Progenitor cell of endocrine pancreas (in vitro differentiated cells): Measurements from ENCODE around the gene FAM171A2. TPM values are rescaled to one million over a fixed set of nuclear protein-coding genes. Genes with fewer than 3 reads are reported as not detected.
A peak's percentile ranks its signal among the peaks of the same experiment; 100 is the strongest.
"Not testable (repeated sequence)": the region's sequence is repeated elsewhere in the genome, so short reads cannot be mapped to it uniquely, and the experiment has no call there.

Source experiments
- DNase-seq: peaks from one replicate; pipeline ENCODE4 v3.0.0; 2021; ENCODE audit warnings: low spot score; ENCODE audit not compliant: unreplicated experiment
- H3K27ac Mint-ChIP-seq: 2 replicates; pipeline ENCODE4 v1.8.0; 2021; ENCODE audit warnings: mild to moderate bottlenecking, moderate library complexity, mixed read lengths
- H3K27me3 Mint-ChIP-seq: 2 replicates; pipeline ENCODE4 v1.8.0; 2021; ENCODE audit warnings: mixed read lengths
- H3K36me3 Mint-ChIP-seq: 2 replicates; pipeline ENCODE4 v1.8.0; 2022; ENCODE audit warnings: mixed read lengths; ENCODE audit not compliant: insufficient read depth
- H3K4me1 Mint-ChIP-seq: 2 replicates; pipeline ENCODE4 v1.8.0; 2021; ENCODE audit warnings: low read depth, mixed read lengths
- H3K4me3 Mint-ChIP-seq: 2 replicates; pipeline ENCODE4 v1.8.0; 2021; ENCODE audit warnings: low read depth, mild to moderate bottlenecking, moderate library complexity, mixed read lengths
- H3K9me3 Mint-ChIP-seq: 2 replicates; pipeline ENCODE4 v1.8.0; 2021; ENCODE audit warnings: low read depth, mixed read lengths
- total RNA-seq: library from RNA; stranded (reverse); gene quantifications from 2 replicates; pipeline ENCODE4 v1.2.1, GENCODE V29; 2021
- TF ChIP-seq, protein P1 (sequence below): fragments of 200-600 bp; sonication (generic); IDR thresholded peaks from one replicate; pipeline ENCODE4 v1.5.0; 2021; ENCODE audit warnings: antibody characterized with exemption, mild to moderate bottlenecking; ENCODE audit not compliant: unreplicated experiment

FAM171A2 gene
- total RNA-seq, 1 donor from 2014 or later = 42.5 TPM

DNA sequence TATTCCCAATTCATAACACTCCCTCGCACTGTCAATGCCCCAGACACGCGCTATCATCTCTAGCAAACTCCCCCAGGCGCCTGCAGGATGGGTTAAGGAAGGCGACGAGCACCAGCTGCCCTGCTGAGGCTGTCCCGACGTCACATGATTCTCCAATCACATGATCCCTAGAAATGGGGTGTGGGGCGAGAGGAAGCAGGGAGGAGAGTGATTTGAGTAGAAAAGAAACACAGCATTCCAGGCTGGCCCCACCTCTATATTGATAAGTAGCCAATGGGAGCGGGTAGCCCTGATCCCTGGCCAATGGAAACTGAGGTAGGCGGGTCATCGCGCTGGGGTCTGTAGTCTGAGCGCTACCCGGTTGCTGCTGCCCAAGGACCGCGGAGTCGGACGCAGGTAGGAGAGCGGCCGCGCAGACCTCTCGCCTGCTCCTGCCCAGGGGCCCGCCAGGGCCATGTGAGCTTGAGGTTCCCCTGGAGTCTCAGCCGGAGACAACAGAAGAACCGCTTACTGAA lies 18.7 kb downstream of the FAM171A2 start, which contains the start of gene GRN:
Gene GRN, plus strand, starts transcription at position 364 of the 515 bp plus-strand sequence. CDS start 3,863 bp downstream, outside the sequence.
- no peaks in the 10 kb centered on the region for H3K9me3 Mint-ChIP-seq

DNA sequence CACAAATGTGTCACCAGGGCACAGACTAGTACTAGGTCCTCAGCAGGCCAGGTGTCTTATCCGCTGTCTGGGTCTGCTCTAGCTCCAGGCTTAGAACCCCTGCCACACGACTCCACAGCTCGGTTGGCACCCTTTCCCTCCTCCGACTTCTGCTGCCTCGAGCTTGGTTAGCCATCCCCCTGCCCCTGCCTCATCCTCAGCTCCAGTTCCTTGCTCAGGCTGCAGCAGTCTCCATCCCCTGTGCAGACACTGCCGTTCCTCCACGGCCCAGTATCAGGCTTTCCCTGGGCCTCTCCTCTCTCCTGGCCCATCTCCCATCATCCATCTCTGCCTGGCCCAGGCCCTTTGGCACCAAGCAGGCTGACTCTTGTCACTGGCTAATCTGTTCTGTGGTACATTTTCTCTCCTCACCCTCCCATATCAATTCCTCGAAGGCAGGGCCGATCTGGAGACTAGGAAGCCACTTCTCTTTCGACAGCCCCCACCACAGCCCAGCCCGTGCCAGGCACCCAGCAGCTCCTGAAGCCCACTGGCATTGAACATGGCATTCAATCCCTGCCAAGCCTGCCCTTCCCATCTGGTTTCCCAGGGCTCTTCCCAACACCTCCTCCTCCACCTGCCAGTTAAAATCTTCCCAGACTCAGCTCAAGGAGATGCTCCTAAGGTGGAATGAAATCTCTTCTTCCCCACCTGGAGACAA lies 20.0 kb downstream of the FAM171A2 start:
- Mint-ChIP-seq H3K4me3 (no peak overlapping the region), H3K36me3 (no peaks in the 10 kb centered on the region), H3K9me3 (no peaks in the 10 kb centered on the region), H3K4me1 (peaks cover 3% of the 10 kb centered on the region), H3K27ac (no peak overlapping the region), H3K27me3 (peaks cover 24% of the 10 kb centered on the region)
- no peak for DNase-seq
- TF ChIP-seq, protein P1, sequence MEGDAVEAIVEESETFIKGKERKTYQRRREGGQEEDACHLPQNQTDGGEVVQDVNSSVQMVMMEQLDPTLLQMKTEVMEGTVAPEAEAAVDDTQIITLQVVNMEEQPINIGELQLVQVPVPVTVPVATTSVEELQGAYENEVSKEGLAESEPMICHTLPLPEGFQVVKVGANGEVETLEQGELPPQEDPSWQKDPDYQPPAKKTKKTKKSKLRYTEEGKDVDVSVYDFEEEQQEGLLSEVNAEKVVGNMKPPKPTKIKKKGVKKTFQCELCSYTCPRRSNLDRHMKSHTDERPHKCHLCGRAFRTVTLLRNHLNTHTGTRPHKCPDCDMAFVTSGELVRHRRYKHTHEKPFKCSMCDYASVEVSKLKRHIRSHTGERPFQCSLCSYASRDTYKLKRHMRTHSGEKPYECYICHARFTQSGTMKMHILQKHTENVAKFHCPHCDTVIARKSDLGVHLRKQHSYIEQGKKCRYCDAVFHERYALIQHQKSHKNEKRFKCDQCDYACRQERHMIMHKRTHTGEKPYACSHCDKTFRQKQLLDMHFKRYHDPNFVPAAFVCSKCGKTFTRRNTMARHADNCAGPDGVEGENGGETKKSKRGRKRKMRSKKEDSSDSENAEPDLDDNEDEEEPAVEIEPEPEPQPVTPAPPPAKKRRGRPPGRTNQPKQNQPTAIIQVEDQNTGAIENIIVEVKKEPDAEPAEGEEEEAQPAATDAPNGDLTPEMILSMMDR = no peak

More for the DNA sequence above, 18.7 kb downstream of the FAM171A2 start, which contains the start of gene GRN:
- peak within 1 kb of the TSS; percentile 82 for H3K4me3 Mint-ChIP-seq
- peaks cover 3% of the 10 kb centered on the region for H3K4me1 Mint-ChIP-seq
- TF ChIP-seq, protein P1 = no peak
- H3K27me3 Mint-ChIP-seq = peaks cover 24% of the 10 kb centered on the region
- DNase-seq = peak; percentile 91
- H3K36me3 Mint-ChIP-seq = no peaks in the 10 kb centered on the region
- H3K27ac Mint-ChIP-seq = peak within 1 kb of the TSS; percentile 96

DNA sequence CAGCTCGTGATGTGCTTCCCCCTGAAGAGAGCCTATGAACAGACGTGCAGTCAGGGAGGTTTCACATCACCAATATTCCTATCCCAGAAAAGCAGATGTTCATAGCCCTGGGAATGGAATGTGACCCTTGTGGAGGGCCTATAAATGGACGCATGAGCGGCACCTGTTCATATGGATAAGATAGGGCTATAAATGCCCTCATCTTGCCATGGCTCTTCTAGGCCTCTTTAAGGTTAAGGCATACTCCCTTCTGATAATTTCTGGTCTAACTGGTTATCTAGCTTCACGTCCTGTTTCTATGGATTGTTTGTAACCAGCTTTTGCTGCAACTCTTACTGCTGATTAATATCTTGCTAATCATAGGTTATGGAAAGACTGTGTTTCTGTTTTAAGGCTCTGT lies 23.1 kb downstream of the FAM171A2 start:
- not testable (repeated sequence) for H3K4me3 Mint-ChIP-seq, H3K9me3 Mint-ChIP-seq, H3K36me3 Mint-ChIP-seq, H3K4me1 Mint-ChIP-seq, DNase-seq, H3K27ac Mint-ChIP-seq
- peaks cover 32% of the 10 kb centered on the region for H3K27me3 Mint-ChIP-seq

DNA sequence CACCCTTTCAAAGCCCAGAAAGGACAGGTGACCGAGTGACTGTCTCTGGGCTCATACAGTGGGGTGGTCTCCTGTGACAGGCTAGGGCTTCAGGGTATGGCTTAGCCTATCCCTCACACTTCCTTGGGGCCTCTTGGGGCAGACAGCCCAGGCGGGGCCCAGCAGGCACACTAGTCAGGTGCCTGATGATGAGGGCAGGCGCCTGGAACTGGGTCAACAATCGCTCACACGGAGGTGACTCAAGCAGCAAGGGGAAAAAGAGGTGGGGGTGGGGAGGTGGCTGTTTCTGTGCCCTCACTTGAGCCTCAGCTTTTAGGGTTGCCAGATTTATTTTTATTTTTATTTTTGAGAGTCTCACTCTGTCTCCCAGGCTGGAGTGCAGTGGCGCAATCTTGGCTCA lies 25.0 kb downstream of the FAM171A2 start:
- Mint-ChIP-seq H3K4me3 (no peak overlapping the region), H3K36me3 (no peaks in the 10 kb centered on the region), H3K4me1 (no peaks in the 10 kb centered on the region), H3K9me3 (no peaks in the 10 kb centered on the region), H3K27me3 (peaks cover 28% of the 10 kb centered on the region), H3K27ac (no peak overlapping the region)
- TF ChIP-seq, protein P1 = no peak
- DNase-seq = no peak

DNA sequence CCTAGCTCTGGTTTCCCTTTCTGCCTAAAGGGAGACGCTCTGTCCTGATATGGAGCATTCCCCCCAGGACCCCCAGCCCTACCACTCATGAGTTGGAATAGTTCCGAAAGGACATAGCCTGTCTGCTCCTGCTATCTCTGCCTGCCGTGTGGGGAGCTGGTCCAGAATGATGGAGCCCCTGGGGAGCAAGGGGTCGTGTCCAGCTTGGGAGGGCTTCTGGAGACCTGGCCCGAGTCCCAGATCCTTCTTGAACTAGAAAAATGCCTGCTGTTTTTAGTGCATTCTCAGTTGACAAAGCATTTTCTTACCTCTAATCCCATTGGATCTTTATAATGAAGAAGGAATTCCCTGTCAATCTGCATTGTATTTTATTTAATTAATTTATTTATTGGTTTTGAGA lies 27.7 kb downstream of the FAM171A2 start:
- Mint-ChIP-seq H3K27ac (no peak overlapping the region), H3K9me3 (no peaks in the 10 kb centered on the region), H3K4me3 (no peak overlapping the region), H3K36me3 (no peaks in the 10 kb centered on the region), H3K27me3 (peaks cover 11% of the 10 kb centered on the region), H3K4me1 (no peaks in the 10 kb centered on the region)
- no peak for DNase-seq
- TF ChIP-seq, protein P1 = no peak

DNA sequence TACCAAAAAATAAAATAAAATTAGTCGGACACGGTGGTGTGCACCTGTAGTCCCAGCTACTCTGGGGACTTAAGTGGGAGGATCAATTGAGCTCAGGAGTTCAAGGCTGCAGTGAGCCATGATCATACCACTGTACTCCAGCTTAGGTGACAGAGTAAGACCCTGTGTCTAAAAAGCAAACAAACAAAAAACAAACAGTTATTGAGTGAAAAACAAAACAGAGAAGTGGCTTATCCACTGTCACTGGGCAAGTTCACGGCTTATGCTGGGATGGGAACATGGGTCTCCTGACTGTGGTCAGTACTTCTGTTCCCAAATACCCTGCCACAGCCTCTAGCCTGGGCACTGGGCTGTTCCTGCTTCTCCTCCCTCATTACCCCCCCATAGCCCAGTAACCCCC lies 28.1 kb downstream of the FAM171A2 start:
- no peak overlapping the region for H3K4me3 Mint-ChIP-seq
- TF ChIP-seq, protein P1 = no peak
- no peak for DNase-seq
- no peaks in the 10 kb centered on the region for H3K9me3 Mint-ChIP-seq
- no peaks in the 10 kb centered on the region for H3K36me3 Mint-ChIP-seq
- H3K4me1 Mint-ChIP-seq = no peaks in the 10 kb centered on the region
- H3K27me3 Mint-ChIP-seq = peaks cover 11% of the 10 kb centered on the region
- no peak overlapping the region for H3K27ac Mint-ChIP-seq
